PC-9 (cell line): ENCODE measurements around the gene NPSR1. TPM values are rescaled to one million over a fixed set of nuclear protein-coding genes. Genes with fewer than 3 reads are reported as not detected.
A peak's percentile ranks its signal among the peaks of the same experiment; 100 is the strongest.

Experiments
- BruUV-seq: library from RNA; stranded (reverse); fragments of 400-500 nt; replicated peaks from 2 replicates; lab custom pipeline; 2021; lab: Mats Ljungman, UMichigan
- CTCF ChIA-PET: fragments of 300-600 bp; sonication (Branson Sonifier 250); formaldehyde crosslinking; loops from one replicate; lab custom pipeline; 2022; ENCODE audit warnings: antibody characterized with exemption; lab: Charles Lee
- POLR2A ChIA-PET: fragments of 300-600 bp; sonication (Branson Sonifier 250); formaldehyde crosslinking; loops from one replicate; lab custom pipeline; 2022; ENCODE audit warnings: antibody characterized with exemption; ENCODE audit not compliant: unreplicated experiment; lab: Charles Lee
- DNase-seq, 2 experiments: peaks; one replicate each; pipeline versions ENCODE4 v3.0.0 to v3.0.0-alpha.2; 2015 to 2022; ENCODE audit warnings: mixed read lengths in 1 of 2
- H2AFZ ChIP-seq: fragments of 200-600 bp; sonication (generic); 2 replicates; pipeline ENCODE4 v1.8.1; 2017; ENCODE audit warnings: antibody characterized with exemption
- H3F3A ChIP-seq: fragments of 200-600 bp; sonication (generic); 2 replicates; pipeline ENCODE4 v1.8.1; 2017; ENCODE audit warnings: antibody characterized with exemption, mild to moderate bottlenecking, low read depth; ENCODE audit not compliant: insufficient read depth
- H3K27ac ChIP-seq: fragments of 200-600 bp; sonication (generic); 2 replicates; pipeline ENCODE4 v1.6.1; 2016; ENCODE audit warnings: mixed run types
- H3K27me3 ChIP-seq: fragments of 200-600 bp; sonication (generic); 2 replicates; pipeline ENCODE4 v1.6.1; 2016; ENCODE audit warnings: low read depth, mixed run types; ENCODE audit not compliant: insufficient read depth
- H3K36me3 ChIP-seq: fragments of 200-600 bp; sonication (generic); 2 replicates; pipeline ENCODE4 v1.6.1; 2016; ENCODE audit warnings: low read depth, mixed run types
- H3K4me1 ChIP-seq: fragments of 200-600 bp; sonication (generic); replicated peaks from 2 replicates; pipeline ENCODE4 v1.6.1; 2016; ENCODE audit warnings: mixed run types; ENCODE audit not compliant: insufficient read depth
- H3K4me2 ChIP-seq: fragments of 200-600 bp; sonication (generic); 2 replicates; pipeline ENCODE4 v1.6.1; 2017; ENCODE audit warnings: mixed run types
- H3K4me3 ChIP-seq: fragments of 200-600 bp; sonication (generic); 2 replicates; pipeline ENCODE4 v1.6.1; 2016; ENCODE audit warnings: mixed run types
- H3K79me2 ChIP-seq: fragments of 200-600 bp; sonication (generic); 2 replicates; pipeline ENCODE4 v1.6.1; 2017; ENCODE audit warnings: low read depth, mixed run types
- H3K9me2 ChIP-seq: fragments of 200-600 bp; sonication (generic); 2 replicates; pipeline ENCODE4 v1.8.1; 2017; ENCODE audit warnings: mild to moderate bottlenecking; ENCODE audit not compliant: insufficient read depth
- H3K9me3 ChIP-seq: fragments of 200-600 bp; sonication (generic); 2 replicates; pipeline ENCODE4 v1.8.1; 2016; ENCODE audit warnings: low read depth; ENCODE audit not compliant: insufficient read depth
- H4K20me1 ChIP-seq: fragments of 200-600 bp; sonication (generic); 2 replicates; pipeline ENCODE4 v1.8.1; 2017; ENCODE audit not compliant: insufficient read depth
- EZH2 ChIP-seq: fragments of 200-600 bp; sonication (generic); IDR thresholded peaks from 2 replicates; pipeline ENCODE4 v1.8.0; 2017; ENCODE audit warnings: antibody characterized with exemption, low read depth
- intact Hi-C: fragments of 100-400 bp; cut with micrococcal nuclease; formaldehyde crosslinking; loops from one replicate; pipeline ENCODE4 v1.10.0; 2022; ENCODE audit not compliant: unreplicated experiment
- total RNA-seq: library from RNA; stranded (reverse); gene quantifications from 2 replicates; pipeline ENCODE4 v1.2.3, GENCODE V29; 2021
- TF ChIP-seq, protein P1 (sequence below): fragments of 200-600 bp; sonication (generic); conservative IDR thresholded peaks from 2 replicates; pipeline ENCODE4 v1.6.1; 2017; ENCODE audit warnings: mixed run types, antibody characterized with exemption, mild to moderate bottlenecking, moderate library complexity

NPSR1 gene
- total RNA-seq, 1 experiment from 2014 or later = not detected

- Histone ChIP-seq H2AFZ (no peak overlapping the region), H3K36me3 (no peaks in the 10 kb centered on the region), H3K4me1 (peaks cover 17% of the 10 kb centered on the region), H3K79me2 (no peaks in the 10 kb centered on the region), H3F3A (peaks cover 5% of the 10 kb centered on the region; the same call in 1 of the 2 replicates), H3K4me2 (no peak overlapping the region), H3K4me3 (no peak overlapping the region), H4K20me1 (no peaks in the 10 kb centered on the region), H3K9me3 (no peaks in the 10 kb centered on the region; the same call in 1 of the 2 replicates), H3K27me3 (no peaks in the 10 kb centered on the region), H3K9me2 (no peaks in the 10 kb centered on the region), H3K27ac (no peak overlapping the region)
- ChIA-PET CTCF (no interaction called here), POLR2A (no interaction called here)
- intact Hi-C loops = no loop called here
- BruUV-seq = no TSS peak
- TF ChIP-seq, protein P1, sequence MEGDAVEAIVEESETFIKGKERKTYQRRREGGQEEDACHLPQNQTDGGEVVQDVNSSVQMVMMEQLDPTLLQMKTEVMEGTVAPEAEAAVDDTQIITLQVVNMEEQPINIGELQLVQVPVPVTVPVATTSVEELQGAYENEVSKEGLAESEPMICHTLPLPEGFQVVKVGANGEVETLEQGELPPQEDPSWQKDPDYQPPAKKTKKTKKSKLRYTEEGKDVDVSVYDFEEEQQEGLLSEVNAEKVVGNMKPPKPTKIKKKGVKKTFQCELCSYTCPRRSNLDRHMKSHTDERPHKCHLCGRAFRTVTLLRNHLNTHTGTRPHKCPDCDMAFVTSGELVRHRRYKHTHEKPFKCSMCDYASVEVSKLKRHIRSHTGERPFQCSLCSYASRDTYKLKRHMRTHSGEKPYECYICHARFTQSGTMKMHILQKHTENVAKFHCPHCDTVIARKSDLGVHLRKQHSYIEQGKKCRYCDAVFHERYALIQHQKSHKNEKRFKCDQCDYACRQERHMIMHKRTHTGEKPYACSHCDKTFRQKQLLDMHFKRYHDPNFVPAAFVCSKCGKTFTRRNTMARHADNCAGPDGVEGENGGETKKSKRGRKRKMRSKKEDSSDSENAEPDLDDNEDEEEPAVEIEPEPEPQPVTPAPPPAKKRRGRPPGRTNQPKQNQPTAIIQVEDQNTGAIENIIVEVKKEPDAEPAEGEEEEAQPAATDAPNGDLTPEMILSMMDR = no peak
- TF ChIP-seq EZH2 = no peak
- no peak for DNase-seq
Measured at GRCh38 chr7:34848670-34849069, 190.7 kb downstream of the NPSR1 start.

DNA sequence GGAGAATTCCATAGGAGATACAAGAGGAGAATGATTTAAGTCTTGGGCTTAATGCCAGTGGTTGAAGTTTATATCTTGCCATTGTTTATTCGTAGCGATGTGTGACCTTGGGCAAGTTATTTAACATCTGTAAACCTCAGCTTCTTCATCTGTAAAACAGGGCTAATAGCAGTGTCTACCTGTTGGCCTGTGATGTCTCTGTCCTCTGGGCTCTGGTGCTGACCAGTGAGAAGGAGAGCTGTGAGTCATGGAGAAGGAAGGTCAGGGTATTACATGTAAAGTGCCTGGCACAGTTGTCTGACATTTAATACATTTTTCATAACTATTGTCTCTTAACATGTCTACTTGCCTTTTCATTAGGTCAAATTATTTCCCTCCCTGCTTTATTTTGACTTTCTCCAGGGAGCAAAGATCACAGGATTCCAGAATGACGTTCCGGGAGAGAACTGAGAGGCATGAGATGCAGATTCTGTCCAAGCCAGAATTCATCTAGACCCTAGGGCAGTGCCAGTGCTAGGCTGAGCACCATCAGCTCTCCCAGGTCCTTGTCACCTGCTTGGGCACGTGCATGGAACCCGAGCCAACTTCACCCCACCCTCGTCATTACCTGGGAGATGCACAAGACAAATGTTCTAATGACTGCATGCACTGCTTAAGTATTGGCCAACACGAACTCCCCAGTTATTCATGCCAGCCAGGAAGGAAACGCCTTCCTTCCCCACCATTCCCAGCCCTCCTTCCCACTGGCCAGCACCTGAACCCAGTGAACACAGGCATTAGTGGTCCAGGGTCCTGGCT, 191.3 kb downstream of the NPSR1 start:
- Histone ChIP-seq H3K4me1 (peaks cover 17% of the 10 kb centered on the region), H3K4me3 (no peak overlapping the region), H3K9me3 (no peaks in the 10 kb centered on the region; the same call in 1 of the 2 replicates), H2AFZ (no peak overlapping the region), H3K9me2 (no peaks in the 10 kb centered on the region), H3K27ac (no peak overlapping the region), H3K36me3 (no peaks in the 10 kb centered on the region), H3K27me3 (no peaks in the 10 kb centered on the region), H3F3A (peaks cover 5% of the 10 kb centered on the region; the same call in 1 of the 2 replicates), H4K20me1 (no peaks in the 10 kb centered on the region), H3K4me2 (no peak overlapping the region), H3K79me2 (no peaks in the 10 kb centered on the region)
- ChIA-PET CTCF (interaction anchor here (0.7 kb wide), 1 partner anchor 37 kb away, joined by 7 read pairs; no protein-coding TSS in a partner anchor), POLR2A (no interaction called here)
- no peak for TF ChIP-seq EZH2
- TF ChIP-seq, protein P1 = no peak
- peak in 1 of 2 experiments; percentile 25 for DNase-seq
- intact Hi-C loops = no loop called here
- no TSS peak for BruUV-seq

DNA sequence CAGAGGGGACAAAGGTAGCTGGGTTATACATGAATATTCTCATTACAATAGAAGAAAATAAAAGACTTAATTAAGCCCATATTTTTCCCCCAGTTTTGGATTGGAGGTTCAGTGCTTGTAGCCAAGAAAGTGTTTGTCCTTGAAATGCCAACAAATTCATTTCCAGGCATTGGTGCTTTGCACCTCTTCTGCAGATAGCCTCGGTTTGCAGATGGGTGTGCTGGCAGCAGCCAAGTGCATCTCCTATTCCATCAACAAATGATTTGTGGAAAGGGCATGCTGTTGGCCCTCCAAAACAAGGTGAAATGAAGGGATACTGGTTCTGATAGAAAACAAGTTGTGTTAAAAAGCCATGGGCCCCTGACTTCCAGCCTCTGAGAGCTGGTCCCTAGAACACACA, 192.0 kb downstream of the NPSR1 start:
- ChIA-PET POLR2A (no interaction called here), CTCF (interaction anchor here (0.7 kb wide), 1 partner anchor 38 kb away, joined by 7 read pairs; no protein-coding TSS in a partner anchor)
- H3K27me3 ChIP-seq = no peaks in the 10 kb centered on the region
- no peaks in the 10 kb centered on the region for H3K36me3 ChIP-seq
- no peak overlapping the region for H2AFZ ChIP-seq
- no TSS peak for BruUV-seq
- H4K20me1 ChIP-seq = no peaks in the 10 kb centered on the region
- no peaks in the 10 kb centered on the region for H3K79me2 ChIP-seq
- H3K9me2 ChIP-seq = no peaks in the 10 kb centered on the region
- H3K4me1 ChIP-seq = peaks cover 17% of the 10 kb centered on the region
- H3K27ac ChIP-seq = no peak overlapping the region
- no peak for DNase-seq
- TF ChIP-seq EZH2 = no peak
- TF ChIP-seq, protein P1 = no peak
- H3F3A ChIP-seq = peaks cover 5% of the 10 kb centered on the region; the same call in 1 of the 2 replicates
- intact Hi-C loops = no loop called here
- no peaks in the 10 kb centered on the region; the same call in 1 of the 2 replicates for H3K9me3 ChIP-seq
- no peak overlapping the region for H3K4me3 ChIP-seq
- no peak overlapping the region for H3K4me2 ChIP-seq
